ENCODE data around the gene PPP1R1C.
"Not testable (repeated sequence)": the region's sequence is repeated elsewhere in the genome, so short reads cannot be mapped to it uniquely, and the experiment has no call there.

Gene PPP1R1C

DNA sequence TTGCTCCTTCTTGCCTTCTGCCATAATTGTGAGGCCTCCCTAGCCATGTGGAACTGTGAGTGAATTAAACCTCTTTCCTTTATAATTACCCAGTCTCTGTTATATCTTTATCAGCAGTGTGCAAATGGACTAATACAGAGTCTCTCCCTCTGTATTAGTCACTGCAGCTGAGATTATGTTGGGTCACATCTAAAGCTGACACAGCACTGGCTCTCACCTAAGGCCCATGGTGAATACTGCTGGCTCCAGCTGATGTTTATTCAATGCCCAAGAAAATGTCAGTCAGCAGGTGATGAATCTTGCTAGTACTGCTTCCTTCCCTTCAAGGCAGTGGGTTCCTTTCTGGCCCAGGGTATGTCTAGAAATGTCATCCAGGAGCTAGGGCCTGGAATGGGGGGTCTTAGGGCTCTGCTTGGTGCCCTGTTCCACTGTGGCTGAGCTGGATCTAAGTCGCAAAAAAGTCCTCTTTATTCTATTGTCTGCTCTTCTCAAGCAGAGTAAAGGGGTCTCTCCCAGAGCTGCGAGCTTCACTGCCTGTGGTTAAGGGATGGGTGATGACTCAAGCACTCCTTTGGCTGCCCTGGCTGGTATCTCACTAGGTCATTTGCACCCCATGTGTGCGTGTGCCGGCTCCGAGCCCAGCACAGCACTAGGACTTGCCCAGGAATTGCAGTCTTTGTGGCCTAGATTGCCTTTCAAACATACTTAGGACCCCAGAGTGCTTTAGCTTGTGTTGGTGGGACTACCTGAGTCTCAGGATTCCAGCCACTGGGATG is 29.9 kb downstream of the PPP1R1C start:
- DNase-seq = no peak

GRCh38 chr2:182018218-182018617 is 32.6 kb downstream of the PPP1R1C start:
- DNase-seq = no peak

GRCh38 chr2:182019731-182020130 is 34.1 kb downstream of the PPP1R1C start:
- no peak for DNase-seq

- DNase-seq = no peak
These were observed 34.8 kb downstream of the PPP1R1C start for GRCh38 chr2:182020286-182021070.

DNA sequence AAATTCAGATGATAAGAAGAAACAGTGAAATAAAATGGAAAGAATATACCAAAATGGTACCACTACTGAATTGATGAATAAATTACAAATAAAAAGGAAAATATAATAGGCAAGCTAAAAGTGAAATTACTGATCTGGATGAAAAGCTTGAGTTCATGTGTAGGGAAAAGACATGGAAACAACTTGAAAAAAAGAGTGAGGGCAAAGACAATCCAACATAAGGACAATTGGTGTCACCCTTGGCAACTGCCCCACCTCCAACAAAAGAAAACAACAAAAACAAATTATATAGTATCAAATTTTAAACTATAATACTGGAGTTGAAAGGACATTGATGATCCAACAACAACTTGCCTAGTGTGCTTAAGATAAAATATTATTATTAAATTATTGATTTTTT is 37.6 kb downstream of the PPP1R1C start:
- no peak for DNase-seq

DNA sequence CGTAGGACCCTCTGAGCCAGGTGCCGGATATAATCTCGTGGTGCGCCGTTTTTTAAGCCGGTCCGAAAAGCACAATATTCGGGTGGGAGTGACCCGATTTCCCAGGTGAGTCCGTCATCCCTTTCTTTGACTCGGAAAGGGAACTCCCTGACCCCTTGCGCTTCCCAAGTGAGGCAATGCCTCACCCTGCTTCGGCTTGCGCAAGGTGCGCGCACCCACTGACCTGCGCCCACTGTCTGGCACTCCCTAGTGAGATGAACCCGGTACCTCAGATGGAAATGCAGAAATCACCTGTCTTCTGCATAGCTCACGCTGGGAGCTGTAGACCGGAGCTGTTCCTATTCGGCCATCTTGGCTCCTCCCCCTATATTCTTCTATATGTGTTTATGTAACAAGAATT is 45.2 kb downstream of the PPP1R1C start:
- not testable (repeated sequence) for DNase-seq

GRCh38 chr2:182031956-182032355 is 46.3 kb downstream of the PPP1R1C start:
- DNase-seq = no peak

- no peak for DNase-seq
These were observed 47.8 kb downstream of the PPP1R1C start for GRCh38 chr2:182033449-182033848.

DNA sequence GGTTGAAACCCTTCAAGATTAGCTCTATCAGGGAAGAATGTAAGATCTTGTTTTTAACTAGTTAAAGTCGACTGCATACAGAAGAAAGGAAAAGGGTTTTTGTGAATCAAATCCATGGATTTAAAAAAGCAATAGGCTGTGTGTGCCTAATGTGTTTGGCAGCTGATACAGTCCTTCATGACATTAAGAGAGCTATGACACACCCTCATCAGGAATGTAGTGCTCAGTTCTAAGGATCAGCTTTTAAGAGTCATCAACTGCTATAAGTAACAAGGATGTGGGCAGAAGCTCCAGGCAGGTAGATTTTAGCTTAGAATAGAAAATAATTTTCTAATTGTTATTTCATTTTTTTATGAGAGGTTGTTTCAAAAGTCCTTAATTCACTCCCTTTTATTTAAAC is 52.9 kb downstream of the PPP1R1C start:
- no peak for DNase-seq

GRCh38 chr2:182043021-182043420 is 57.4 kb downstream of the PPP1R1C start:
- DNase-seq = no peak

DNA sequence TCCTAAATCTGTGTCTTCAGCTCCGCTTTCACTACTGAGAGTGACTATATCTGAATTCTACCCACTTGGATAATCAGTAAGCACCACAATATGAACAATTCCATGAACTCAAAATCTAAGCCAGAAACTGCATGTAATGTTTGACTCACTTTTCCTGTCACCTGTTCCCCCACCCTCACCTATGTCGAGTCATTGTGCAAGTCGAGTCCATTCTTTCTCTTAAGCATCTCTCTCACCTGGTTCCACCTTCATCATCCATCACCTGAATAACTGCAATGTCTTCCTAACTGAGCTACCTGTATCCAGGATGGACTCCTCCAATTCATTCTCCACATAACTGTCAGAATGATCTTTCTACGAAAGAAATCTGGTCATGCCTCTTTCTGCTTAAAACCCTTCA is 58.2 kb downstream of the PPP1R1C start:
- no peak for DNase-seq

DNA sequence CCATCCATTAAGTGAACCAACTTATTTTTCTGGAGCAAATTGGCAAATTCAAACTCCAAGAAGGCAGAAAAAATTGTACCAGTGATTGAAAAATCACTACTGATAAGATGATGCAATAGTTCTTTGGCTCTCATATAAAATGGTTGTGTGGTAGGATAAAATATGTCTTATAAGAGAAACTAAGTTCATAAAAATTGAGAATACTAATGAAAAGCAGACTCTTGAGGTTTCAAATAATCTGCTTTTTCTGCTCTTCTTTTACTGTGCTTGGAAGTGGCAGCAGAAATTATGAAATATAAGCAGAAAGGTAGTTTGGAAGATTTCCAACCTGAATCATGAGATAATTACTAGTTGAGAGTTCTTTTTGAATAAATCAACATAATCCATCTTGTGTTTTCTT is 61.9 kb downstream of the PPP1R1C start:
- no peak for DNase-seq

DNA sequence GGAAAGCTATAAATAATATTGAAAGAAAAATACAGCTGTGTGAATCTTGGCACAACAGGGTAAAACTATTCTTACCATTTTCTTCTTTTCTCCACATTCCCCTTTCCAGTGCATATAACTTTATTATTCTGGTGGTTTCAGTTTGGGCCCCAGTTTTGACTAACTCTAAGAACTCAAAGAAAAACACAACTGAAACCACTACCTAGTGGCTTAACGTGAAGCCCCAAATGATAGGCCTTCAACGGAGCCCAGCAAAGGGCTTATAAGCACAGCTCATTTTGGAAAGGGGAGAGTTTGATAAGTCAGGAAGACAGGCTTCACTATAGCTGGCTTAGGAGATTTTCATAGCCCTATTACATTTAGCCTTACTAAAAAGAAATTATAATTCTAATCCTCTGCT is 62.4 kb downstream of the PPP1R1C start:
- no peak for DNase-seq

DNA sequence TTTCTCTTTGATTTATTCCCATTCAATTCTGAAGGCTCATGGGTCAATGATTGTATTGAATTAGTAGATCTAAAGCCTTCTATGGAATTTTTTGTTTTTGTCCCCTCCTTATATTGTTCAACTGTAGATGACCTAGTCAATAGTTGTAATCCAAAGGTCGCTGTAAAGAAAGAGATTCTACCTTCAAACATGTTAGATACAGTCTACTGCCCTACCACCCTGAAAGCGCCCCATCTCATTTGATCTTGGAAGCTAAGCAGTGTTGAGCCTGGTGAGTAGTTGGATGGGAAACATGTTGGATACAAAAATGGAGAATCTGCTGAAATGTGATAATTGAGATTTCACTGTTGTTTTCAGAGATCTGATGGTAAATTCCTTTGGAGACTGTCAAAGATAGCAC is 63.0 kb downstream of the PPP1R1C start:
- DNase-seq = no peak

- no peak for DNase-seq
These were observed 63.9 kb downstream of the PPP1R1C start for GRCh38 chr2:182049372-182050148.

- no peak for DNase-seq
These were observed 64.9 kb downstream of the PPP1R1C start for GRCh38 chr2:182050333-182051135.

DNA sequence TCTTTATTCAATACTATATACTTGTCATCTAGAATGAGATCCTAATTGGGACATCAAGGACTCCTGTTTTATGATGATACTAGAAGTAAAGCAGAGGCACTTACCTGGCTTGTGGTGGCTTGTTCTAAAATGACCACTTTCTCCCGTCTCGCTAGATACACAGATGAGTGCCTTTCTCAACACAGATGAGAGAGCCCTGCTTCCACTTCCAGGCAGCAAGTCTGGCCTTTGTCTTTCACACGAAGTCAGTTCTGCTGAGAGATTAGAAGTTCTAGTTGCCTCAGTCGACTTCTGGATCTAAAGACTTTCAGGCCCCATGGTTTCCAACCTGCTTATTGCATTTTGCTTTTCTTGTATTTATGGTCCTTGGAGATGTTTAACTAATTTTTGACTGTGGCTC is 70.3 kb downstream of the PPP1R1C start:
- no peak for DNase-seq

GRCh38 chr2:182057002-182057401 is 71.3 kb downstream of the PPP1R1C start:
- no peak for DNase-seq

- no peak for DNase-seq
These were observed 72.4 kb downstream of the PPP1R1C start for GRCh38 chr2:182058056-182058455.

- DNase-seq = no peak
These were observed 76.1 kb downstream of the PPP1R1C start for GRCh38 chr2:182061739-182062138.

DNA sequence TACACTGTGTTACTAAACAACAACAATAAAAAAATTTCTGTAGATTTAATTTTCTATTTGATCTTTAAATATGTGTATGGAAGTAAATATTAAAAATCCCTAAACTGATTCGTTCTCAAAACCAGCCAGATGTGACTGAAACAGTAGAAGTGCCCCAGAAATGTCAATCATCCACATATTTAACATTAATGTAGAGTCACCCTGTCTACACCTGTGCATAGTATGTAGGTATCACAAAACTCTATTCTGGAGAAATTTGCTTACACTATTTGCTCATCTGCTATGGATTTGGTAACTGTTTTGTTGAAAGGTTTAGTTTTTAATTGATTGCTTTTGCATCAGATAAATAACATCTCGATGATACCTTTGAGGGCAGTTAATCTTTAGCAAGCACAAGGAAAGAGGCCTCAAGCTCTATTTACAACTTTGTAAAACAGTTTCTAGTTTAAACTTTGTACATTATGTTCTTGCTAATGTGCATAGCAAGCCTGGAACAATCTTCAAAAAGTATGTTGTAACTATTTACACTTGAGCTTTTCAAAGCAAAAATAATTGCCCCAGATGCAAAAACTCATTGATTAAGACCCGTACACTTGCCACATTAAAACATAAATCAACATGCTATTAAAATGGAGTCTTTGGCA is 76.8 kb downstream of the PPP1R1C start:
- no peak for DNase-seq
